Activated T-cell treated with anti-CD3 and anti-CD28 coated beads, Interleukin-2, amount 50 U/mL, for 48 hours (primary cell): ENCODE results near the gene ZNF564.
"Not testable (repeated sequence)": the region's sequence is repeated elsewhere in the genome, so short reads cannot be mapped to it uniquely, and the experiment has no call there.

Experiments
- DNase-seq, 2 experiments: peaks; one replicate each; pipeline ENCODE4 v3.0.0-alpha.2; 2020

ZNF564 gene

GRCh38 chr19:12496480-12496879 lies 54.8 kb downstream of the ZNF564 start:
- DNase-seq: no peak

- peak; percentile 95 to 96 for DNase-seq
Observed at GRCh38 chr19:12495002-12495802, 56.1 kb downstream of the ZNF564 start.

GRCh38 chr19:12494260-12494860 lies 56.9 kb downstream of the ZNF564 start:
- no peak for DNase-seq

GRCh38 chr19:12486265-12486783 lies 65.0 kb downstream of the ZNF564 start:
- DNase-seq: not testable (repeated sequence)

GRCh38 chr19:12485571-12485970 lies 65.7 kb downstream of the ZNF564 start:
- DNase-seq: no peak

- no peak for DNase-seq
Observed at GRCh38 chr19:12485052-12485416, 66.2 kb downstream of the ZNF564 start.

GRCh38 chr19:12484371-12485051 lies 66.8 kb downstream of the ZNF564 start, which contains the start of gene ZNF709:
TSS of gene ZNF709 (minus strand) at chr19:12484816. CDS start at chr19:12484657, 159 bp downstream.
- peak; percentile 94 to 95 for DNase-seq

GRCh38 chr19:12484011-12484370 lies 67.3 kb downstream of the ZNF564 start:
- DNase-seq: no peak

- no peak for DNase-seq
Observed at GRCh38 chr19:12482509-12482886, 68.8 kb downstream of the ZNF564 start.

- DNase-seq: no peak
Observed at GRCh38 chr19:12481781-12482508, 69.3 kb downstream of the ZNF564 start.

- DNase-seq: no peak
Observed at GRCh38 chr19:12478234-12478941, 72.9 kb downstream of the ZNF564 start.
